NCI-H128 (cell line): ENCODE measurements around the gene ANO4.

Source experiments
- DNase-seq: peaks from one replicate; lab custom pipeline; 2025; ENCODE audit not compliant: unreplicated experiment; lab: John Stamatoyannopoulos, UW

ANO4 gene

GRCh38 chr12:100942984-100943749 lies 148.6 kb downstream of the ANO4 start:
- DNase-seq, result no peak

GRCh38 chr12:100951756-100952155 lies 157.2 kb downstream of the ANO4 start:
- no peak for DNase-seq

- no peak for DNase-seq
Measured at GRCh38 chr12:100953217-100953616, 158.6 kb downstream of the ANO4 start.

- DNase-seq, result no peak
Measured at GRCh38 chr12:100953677-100954076, 159.1 kb downstream of the ANO4 start.

- no peak for DNase-seq
Measured at GRCh38 chr12:100954118-100954517, 159.5 kb downstream of the ANO4 start.

- DNase-seq, result no peak
Measured at GRCh38 chr12:100955139-100955538, 160.6 kb downstream of the ANO4 start.

GRCh38 chr12:100956311-100956852 lies 161.8 kb downstream of the ANO4 start:
- DNase-seq, result no peak

GRCh38 chr12:100959481-100959880 lies 164.9 kb downstream of the ANO4 start:
- DNase-seq, result no peak

GRCh38 chr12:100962086-100962712 lies 167.6 kb downstream of the ANO4 start:
- DNase-seq, result no peak

- no peak for DNase-seq
Measured at GRCh38 chr12:100963381-100963780, 168.8 kb downstream of the ANO4 start.

- DNase-seq, result no peak
Measured at GRCh38 chr12:100964028-100964427, 169.5 kb downstream of the ANO4 start.

- no peak for DNase-seq
Measured at GRCh38 chr12:100967189-100967588, 172.6 kb downstream of the ANO4 start.

- no peak for DNase-seq
Measured at GRCh38 chr12:100970894-100971293, 176.3 kb downstream of the ANO4 start.

GRCh38 chr12:100972121-100972520 lies 177.5 kb downstream of the ANO4 start:
- DNase-seq, result no peak

GRCh38 chr12:100974341-100974740 lies 179.8 kb downstream of the ANO4 start:
- no peak for DNase-seq

- DNase-seq, result no peak
Measured at GRCh38 chr12:100974747-100975146, 180.2 kb downstream of the ANO4 start.

GRCh38 chr12:100976735-100977134 lies 182.2 kb downstream of the ANO4 start:
- DNase-seq, result no peak

GRCh38 chr12:100980856-100981255 lies 186.3 kb downstream of the ANO4 start:
- no peak for DNase-seq

- DNase-seq, result no peak
Measured at GRCh38 chr12:100982511-100983183, 188.1 kb downstream of the ANO4 start.

GRCh38 chr12:100984796-100985195 lies 190.2 kb downstream of the ANO4 start:
- DNase-seq, result no peak

GRCh38 chr12:100986595-100987547 lies 192.3 kb downstream of the ANO4 start:
- DNase-seq, result no peak
